ENCODE results near the gene POLR2A.

The POLR2A gene

DNA sequence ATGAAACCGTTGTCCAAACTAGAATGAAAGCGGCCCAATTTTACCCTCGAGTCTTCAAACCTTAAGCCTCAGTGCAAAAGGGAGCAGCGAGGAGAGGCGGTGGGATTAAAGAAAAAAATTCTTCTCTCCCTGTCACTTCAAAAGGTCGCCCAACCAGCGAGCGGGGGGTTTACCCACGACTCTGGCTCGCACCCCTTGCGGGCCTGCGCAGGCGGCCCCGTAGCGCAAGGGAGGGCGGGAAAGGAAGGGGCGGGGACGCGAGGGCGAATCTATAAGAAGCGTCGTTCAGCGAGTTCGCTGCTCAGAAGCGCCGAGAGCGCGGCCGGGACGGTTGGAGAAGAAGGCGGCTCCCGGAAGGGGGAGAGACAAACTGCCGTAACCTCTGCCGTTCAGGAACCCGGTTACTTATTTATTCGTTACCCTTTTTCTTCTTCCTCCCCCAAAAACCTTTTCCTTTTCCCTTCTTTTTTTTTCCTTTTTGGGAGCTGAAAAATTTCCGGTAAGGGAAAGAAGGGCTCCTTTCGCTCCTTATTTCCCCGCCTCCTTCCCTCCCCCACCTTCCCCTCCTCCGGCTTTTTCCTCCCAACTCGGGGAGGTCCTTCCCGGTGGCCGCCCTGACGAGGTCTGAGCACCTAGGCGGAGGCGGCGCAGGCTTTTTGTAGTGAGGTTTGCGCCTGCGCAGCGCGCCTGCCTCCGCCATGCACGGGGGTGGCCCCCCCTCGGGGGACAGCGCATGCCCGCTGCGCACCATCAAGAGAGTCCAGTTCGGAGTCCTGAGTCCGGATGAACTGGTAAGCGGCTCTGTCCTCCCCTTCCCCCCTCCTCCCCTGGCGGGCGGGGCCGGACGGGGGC is at the start of gene POLR2A:
POLR2A (plus strand) TSS at position 300 of the 852 bp plus-strand sequence.
- peak; percentile 99 for DNase-seq

DNA sequence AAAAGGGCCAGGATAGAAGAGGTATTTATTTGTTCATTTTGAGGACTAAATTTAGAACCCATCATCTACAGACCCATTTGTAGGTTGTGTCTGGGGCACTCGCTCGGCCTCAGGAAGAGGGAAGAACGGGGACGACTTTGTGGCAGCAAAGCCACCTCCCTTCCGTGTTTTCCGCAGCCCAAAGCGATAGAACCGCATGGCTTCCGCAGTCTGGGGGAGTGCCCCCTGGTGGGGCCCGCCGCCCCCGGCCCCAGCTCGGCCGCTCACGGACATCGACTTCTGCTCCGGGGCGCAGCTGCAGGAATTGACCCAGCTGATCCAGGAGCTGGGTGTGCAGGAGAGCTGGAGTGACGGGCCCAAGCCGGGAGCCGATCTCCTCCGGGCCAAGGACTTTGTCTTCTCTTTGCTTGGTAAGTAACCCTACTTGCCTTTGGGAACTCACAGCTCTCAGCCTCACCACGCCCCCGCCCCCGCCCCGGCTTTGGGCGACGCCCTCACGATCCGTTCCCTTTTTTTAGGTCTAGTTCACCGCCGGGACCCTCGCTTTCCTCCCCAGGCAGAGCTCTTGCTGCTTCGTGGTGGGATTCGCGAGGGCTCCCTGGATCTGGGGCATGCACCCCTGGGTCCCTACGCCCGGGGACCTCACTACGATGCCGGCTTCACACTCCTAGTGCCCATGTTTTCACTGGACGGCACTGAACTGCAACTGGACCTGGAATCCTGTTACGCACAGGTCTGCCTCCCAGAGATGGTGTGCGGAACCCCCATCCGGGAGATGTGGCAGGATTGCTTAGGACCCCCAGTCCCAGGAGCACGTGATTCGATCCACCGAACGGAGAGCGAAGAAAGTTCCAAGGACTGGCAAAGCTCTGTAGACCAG is 48.2 kb upstream of the POLR2A start:
- peak; percentile 73 for DNase-seq

- peak; percentile 91 for DNase-seq
Measured at GRCh38 chr17:7436556-7437368, 47.4 kb upstream of the POLR2A start.

DNA sequence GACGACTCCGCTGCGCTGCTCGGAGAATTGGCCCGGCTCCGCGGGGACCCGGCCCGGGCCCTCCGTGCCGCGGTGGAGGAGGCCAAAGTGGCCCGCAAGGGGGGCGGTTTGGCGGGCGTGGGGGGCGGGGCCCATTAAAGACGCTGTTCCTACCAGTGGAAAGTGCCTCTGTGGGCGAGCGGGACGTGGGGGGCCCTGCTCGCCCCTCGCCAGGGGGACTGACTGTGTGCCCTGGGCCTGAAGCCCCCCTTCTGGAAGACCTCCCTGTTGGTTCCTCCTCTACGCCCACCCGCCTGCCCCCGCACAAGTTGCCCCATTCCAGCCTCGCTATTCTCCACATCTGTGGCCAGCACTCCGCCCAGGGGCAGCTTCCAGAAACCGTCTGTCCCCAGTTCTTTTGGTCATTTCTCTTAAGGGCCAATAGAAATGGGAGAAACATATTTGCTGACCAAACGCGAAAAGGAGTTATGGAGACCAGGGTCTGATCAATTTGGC is 46.8 kb upstream of the POLR2A start:
- no peak for DNase-seq

GRCh38 chr17:7437950-7438614 is 46.1 kb upstream of the POLR2A start:
- DNase-seq = peak; percentile 63

DNA sequence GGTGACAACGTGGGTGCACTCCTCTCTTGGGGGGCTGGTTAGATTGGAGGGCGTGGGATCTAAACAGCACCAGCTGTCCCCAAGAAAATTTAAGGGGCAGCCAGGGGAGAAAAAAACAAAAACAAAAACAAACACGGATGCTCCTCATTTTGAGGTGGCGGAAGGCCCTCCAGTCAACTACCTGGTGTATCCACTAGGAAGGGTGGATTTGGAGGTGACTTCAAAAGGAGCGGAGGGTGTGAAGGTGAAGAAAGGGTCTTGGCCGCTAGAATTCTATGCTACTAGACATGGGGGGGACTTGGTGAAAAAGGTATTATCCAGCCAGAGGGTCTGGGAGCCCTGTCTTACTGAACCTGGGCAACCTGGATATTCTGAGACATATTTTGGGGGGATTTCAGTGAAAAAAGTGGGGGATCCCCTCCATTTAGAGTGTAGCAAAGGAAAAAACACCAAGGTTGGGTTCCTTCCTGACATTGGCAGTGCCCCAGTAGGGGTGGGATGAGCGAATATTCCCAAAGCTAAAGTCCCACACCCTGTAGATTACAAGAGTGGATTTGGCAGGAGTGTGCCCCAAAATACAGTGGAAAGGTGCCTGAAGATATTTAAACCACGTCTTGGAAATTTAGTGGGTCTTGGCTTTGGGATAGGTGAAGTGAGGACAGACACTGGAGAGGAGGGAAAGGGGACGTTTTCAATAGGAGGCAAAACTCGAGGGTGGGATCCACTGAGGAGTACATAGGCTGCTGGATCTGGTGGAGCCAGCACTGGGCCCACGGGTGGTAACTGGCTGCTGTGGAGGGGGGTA is 45.3 kb upstream of the POLR2A start:
- no peak for DNase-seq

GRCh38 chr17:7439462-7440112 is 44.6 kb upstream of the POLR2A start, which contains the start of gene FGF11:
TSS of gene FGF11 (plus strand) at chr17:7439512. CDS start at chr17:7439621, 109 bp downstream.
- no peak for DNase-seq

- DNase-seq = peak; percentile 89
Measured at GRCh38 chr17:7440113-7440833, 43.9 kb upstream of the POLR2A start.

DNA sequence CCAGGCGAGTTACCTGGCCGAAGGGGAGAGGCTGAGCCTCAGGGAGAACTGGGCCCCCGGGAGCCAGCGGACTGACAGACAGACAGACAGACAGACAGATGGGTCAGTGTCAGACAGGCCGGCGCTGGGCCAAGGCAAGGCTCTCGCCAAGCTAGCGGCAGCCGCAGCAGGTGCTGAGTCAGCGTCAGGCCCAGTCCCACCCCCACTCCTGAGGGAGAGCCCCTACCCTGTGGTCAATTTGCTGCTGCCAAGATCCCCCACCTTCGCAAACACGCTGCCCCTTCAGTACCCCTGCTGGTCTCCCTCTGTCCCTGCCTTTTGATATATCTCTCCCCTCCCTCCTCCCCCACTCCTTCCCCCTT is 43.4 kb upstream of the POLR2A start:
- DNase-seq = peak; percentile 89

DNA sequence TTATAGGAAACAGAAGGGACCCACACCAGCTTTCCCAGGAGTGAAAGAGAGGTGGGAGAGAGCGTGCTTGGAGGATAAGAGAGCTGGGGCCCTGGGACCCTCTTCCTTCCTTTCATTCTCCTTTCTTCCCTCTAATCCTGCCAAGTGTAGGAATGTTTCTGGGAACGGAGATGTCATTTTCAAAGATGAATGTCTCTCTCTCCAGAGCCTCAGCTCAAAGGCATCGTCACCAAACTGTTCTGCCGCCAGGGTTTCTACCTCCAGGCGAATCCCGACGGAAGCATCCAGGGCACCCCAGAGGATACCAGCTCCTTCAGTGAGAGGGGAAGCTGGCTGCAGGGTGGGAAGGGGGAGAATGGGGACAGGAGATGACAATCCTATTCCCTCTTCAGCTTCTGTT is 42.9 kb upstream of the POLR2A start:
- DNase-seq = no peak

DNA sequence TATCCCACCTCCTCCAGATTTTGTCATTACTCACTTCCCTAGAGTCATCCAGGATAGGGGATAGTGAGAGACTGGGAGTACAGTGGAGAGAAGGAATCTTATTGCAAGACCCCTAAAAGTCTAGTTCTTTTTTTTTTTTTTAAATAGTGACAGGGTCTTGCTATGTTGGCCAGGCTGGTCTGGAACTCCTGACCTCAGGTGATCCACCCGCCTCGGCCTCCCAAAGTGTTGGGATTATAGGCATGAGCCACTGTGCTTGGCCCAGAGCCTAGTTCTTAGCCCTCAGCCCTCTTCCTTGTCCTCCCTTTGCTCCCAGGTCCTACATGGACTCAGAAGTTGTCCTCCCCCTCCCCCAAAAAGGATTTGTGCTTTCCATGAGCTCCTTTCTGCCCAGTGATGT is 42.0 kb upstream of the POLR2A start:
- DNase-seq = peak; percentile 29

DNA sequence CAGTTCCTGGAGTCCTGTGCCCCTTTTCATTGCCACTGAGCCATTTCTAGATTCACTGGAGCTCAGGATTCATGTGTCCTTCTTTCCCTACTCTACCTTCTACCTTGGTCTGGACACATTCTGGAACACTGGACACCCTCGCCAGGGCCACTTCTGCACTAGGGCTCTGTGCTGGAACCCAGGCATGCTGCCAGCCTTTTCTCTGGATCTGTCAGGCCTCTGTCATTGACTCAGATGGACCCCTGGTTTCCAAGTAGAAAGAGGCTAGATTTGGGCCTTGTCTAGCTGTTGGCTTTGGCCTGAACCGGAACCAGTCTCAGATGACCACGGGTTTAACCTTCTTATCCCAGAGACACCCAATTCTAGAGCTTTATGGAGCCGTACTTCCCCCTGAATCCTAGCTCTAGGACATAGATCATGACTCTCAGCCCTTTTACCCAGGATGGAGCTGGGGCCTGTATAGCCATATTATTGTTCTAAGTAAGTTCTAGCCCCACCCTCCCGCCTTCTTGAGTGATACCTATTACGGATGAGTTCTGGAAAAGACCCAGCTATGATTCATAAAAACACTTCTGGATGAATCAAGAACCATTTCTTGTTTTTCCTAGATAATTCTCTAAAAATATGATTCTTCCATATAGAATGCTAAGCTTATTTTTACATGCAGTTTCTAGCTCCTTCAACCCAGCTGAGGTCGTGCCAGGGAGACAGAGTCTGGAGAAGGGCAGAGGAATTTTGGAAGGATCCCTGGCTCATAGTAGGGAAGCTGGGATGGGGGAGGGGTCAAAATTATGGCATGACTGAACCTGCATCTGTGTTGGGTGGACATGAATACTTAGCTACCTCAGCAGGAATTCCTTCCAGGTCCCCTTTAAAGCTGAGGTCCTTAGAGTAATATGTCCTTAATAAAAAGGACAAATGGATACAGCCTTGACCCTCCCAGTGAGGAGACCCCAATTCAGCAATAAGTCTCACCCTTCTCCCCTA is 40.4 kb upstream of the POLR2A start:
- no peak for DNase-seq

DNA sequence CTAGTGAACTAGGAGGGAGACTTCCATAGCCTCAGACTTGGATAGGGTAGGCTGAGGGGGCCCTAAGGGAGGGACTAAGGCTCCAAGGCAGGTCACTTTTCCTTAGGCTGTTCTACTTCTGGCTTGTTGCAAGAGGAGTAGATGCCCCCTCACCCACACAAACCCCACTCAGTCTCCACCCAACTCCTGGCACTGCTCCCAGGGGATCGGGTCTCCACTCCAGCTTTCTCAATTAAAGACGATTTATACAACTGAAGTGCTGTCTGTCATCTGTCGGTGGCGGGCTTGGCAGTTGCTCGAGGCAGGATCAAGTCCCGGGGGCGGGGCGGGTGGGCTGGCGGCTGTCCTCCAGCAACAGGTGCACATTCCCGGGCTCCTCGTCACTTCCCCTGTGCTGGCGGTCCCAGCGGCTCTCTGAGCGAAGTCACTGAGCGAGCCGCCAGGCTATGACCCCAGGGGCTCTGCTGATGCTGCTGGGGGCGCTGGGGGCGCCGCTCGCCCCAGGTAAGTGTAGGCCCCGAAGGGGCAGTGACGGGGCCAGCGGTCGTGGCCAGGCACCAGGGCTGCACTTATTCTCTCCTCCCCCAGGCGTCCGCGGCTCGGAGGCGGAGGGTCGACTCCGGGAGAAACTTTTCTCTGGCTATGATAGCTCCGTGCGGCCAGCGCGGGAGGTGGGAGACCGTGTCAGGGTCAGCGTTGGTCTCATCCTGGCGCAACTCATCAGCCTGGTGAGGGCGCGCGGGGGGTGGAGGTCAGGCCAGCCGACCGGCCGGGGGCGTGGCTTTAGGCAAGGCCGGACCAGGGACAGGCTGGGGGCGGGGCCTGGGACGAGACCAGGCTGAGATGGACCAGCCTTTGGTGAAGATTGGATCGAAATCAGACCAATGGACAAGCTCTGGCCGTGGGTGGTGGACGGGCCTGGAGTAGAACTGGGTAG is 39.2 kb upstream of the POLR2A start, which contains the start of gene CHRNB1:
CHRNB1 (plus strand) TSS at position 380 of the 937 bp plus-strand sequence; CDS start at position 447, 67 bp downstream.
- peak; percentile 95 for DNase-seq

GRCh38 chr17:7445619-7445968 is 38.6 kb upstream of the POLR2A start:
- peak; percentile 88 for DNase-seq

- DNase-seq = peak; percentile 87
Measured at GRCh38 chr17:7448461-7448860, 35.7 kb upstream of the POLR2A start.

- no peak for DNase-seq
Measured at GRCh38 chr17:7459961-7460545, 24.1 kb upstream of the POLR2A start.

Measured in NCI-H82 (cell line).